AG04450 (cell line): Measurements from ENCODE around the gene ERI2. TPM values are rescaled to one million over a fixed set of nuclear protein-coding genes. Genes with fewer than 3 reads are reported as not detected.

ENCODE experiments used
- CTCF ChIA-PET: fragments of 300-600, 350-600 bp; formaldehyde crosslinking; extraction: SDS; loops from one replicate; lab custom pipeline; 2022; ENCODE audit warnings: antibody characterized with exemption, inconsistent platforms; lab: Charles Lee
- POLR2A ChIA-PET: fragments of 350-600 bp; formaldehyde crosslinking; extraction: SDS; loops from one replicate; lab custom pipeline; 2021; ENCODE audit warnings: antibody characterized with exemption, inconsistent platforms; lab: Yijun Ruan, JAX
- DNase-seq: peaks from one replicate; pipeline ENCODE4 v3.0.0-alpha.2; 2011; ENCODE audit warnings: low read depth, low spot score
- H3K27ac ChIP-seq: one replicate; pipeline ENCODE4 v1.5.1; 2012; ENCODE audit warnings: low read depth, low read length, control low read depth
- H3K27me3 ChIP-seq: one replicate; pipeline ENCODE4 v1.6.0; 2012; ENCODE audit warnings: low read length; ENCODE audit not compliant: control insufficient read depth, insufficient read depth
- H3K4me3 ChIP-seq: 2 replicates; pipeline ENCODE4 v1.5.1; 2011; ENCODE audit warnings: mild to moderate bottlenecking, low read depth, low read length, control low read depth
- H3K9me3 ChIP-seq: 2 replicates; pipeline ENCODE4 v1.5.1; 2012; ENCODE audit warnings: low read length; ENCODE audit not compliant: control insufficient read depth, insufficient read depth
- polyA plus RNA-seq: library from polyadenylated mRNA; depleted of rRNA; stranded (reverse); fragments of >200 nt; gene quantifications from 2 replicates; pipeline ENCODE4 v1.2.3, GENCODE V29; 2011
- TF ChIP-seq, protein P1 (sequence below): IDR thresholded peaks from 2 replicates; pipeline ENCODE4 v1.5.1; 2011; ENCODE audit warnings: low read depth, low read length, control low read depth, inconsistent platforms

ERI2 gene
- polyA plus RNA-seq, 1 experiment: 14.8 TPM

- Histone ChIP-seq H3K27ac (no peak overlapping the region), H3K27me3 (no peaks in the 10 kb centered on the region), H3K9me3 (no peaks in the 10 kb centered on the region), H3K4me3 (no peak overlapping the region)
- DNase-seq: no peak
- ChIA-PET CTCF (interaction anchor here (1.9 kb wide), 1 partner anchor 9 kb away, joined by 12 read pairs; no protein-coding TSS in a partner anchor), POLR2A (no interaction called here)
- TF ChIP-seq, protein P1, sequence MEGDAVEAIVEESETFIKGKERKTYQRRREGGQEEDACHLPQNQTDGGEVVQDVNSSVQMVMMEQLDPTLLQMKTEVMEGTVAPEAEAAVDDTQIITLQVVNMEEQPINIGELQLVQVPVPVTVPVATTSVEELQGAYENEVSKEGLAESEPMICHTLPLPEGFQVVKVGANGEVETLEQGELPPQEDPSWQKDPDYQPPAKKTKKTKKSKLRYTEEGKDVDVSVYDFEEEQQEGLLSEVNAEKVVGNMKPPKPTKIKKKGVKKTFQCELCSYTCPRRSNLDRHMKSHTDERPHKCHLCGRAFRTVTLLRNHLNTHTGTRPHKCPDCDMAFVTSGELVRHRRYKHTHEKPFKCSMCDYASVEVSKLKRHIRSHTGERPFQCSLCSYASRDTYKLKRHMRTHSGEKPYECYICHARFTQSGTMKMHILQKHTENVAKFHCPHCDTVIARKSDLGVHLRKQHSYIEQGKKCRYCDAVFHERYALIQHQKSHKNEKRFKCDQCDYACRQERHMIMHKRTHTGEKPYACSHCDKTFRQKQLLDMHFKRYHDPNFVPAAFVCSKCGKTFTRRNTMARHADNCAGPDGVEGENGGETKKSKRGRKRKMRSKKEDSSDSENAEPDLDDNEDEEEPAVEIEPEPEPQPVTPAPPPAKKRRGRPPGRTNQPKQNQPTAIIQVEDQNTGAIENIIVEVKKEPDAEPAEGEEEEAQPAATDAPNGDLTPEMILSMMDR: no peak
Measured at GRCh38 chr16:20784204-20784603, 22.1 kb downstream of the ERI2 start.

GRCh38 chr16:20782470-20782869 is 23.8 kb downstream of the ERI2 start:
- TF ChIP-seq, protein P1: no peak
- POLR2A ChIA-PET: no interaction called here
- Histone ChIP-seq H3K27me3 (no peaks in the 10 kb centered on the region), H3K9me3 (no peaks in the 10 kb centered on the region), H3K4me3 (no peak overlapping the region), H3K27ac (no peak overlapping the region)
- CTCF ChIA-PET: no interaction called here
- DNase-seq: no peak

- H3K27me3 ChIP-seq: no peaks in the 10 kb centered on the region
Measured at GRCh38 chr16:20781697-20782096, 24.6 kb downstream of the ERI2 start.

DNA sequence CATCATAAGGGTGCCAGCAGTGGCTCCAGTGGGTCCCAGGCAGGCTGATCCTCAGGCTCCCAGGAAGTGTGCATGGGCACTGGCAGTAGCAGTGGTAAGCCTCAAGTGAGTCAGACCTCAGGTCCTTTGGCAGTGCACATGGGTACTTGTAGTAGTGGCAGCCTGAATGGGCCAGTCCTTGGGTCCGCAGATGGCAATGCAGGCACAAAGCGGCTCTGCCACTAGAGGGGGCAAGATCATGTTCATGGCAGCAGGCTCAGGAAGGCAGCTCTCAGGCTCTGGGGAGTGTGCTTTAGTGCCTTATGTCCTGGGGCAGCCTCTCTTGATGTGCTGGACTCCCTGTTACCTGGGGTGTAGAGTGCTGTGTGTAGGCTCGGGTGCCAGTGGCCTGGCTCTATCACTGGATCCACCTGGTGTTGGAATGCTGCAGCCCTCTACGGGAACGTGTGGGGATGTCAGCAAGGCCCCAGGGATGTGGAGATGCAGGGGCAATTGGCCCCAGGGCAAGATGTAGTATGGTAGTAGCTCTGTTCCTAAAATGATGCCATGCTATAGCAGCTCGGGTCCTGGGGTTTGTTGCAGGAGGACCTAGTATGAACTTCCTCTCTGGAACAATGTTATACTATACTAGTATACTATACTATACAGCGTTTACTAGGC is 31.4 kb downstream of the ERI2 start:
- ChIA-PET POLR2A (interaction anchor here (0.5 kb wide), 1 partner anchor 96 kb away, joined by 3 read pairs; no protein-coding TSS in a partner anchor), CTCF (interaction anchor here (0.6 to 2.6 kb wide), 10 partner anchors 8 to 866 kb away, joined by 3 to 19 read pairs (median 4); partner anchors contain the start of genes ACSM3 and THUMPD1)
- no peak overlapping the region for H3K27ac ChIP-seq

More at GRCh38 chr16:20781697-20782096, 24.6 kb downstream of the ERI2 start:
- DNase-seq: no peak
- Histone ChIP-seq H3K9me3 (no peaks in the 10 kb centered on the region), H3K27ac (no peak overlapping the region), H3K4me3 (no peak overlapping the region)
- ChIA-PET CTCF (no interaction called here), POLR2A (no interaction called here)
- TF ChIP-seq, protein P1: no peak

DNA sequence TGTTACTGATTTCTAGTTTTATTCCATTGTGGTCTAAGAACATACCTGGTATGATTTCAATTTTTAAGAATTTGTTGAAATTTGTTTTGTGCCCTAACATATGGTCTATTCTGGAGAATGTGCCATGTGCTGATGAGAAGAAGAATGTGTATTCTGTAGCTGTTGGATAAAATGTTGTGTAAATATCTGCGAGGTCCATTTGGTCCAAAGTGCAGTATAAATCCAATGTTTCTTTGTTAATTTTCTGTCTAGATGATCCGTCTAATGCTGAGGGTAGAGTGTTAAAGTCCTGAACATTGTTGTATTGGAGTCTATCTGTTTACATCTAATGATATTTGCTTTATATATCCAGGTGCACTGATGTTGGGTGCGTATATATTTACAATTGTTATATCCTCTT is 32.6 kb downstream of the ERI2 start:
- TF ChIP-seq, protein P1: no peak
- Histone ChIP-seq H3K27ac (no peak overlapping the region), H3K27me3 (peaks cover 3% of the 10 kb centered on the region), H3K9me3 (no peaks in the 10 kb centered on the region), H3K4me3 (no peak overlapping the region)
- POLR2A ChIA-PET: no interaction called here
- DNase-seq: no peak
- CTCF ChIA-PET: interaction anchor here (0.6 to 2.6 kb wide), 4 partner anchors 9 to 186 kb away, joined by 3 to 19 read pairs (median 5); partner anchors contain the start of gene ACSM3

More for the DNA sequence above, 31.4 kb downstream of the ERI2 start:
- H3K4me3 ChIP-seq: no peak overlapping the region
- no peaks in the 10 kb centered on the region for H3K27me3 ChIP-seq
- no peaks in the 10 kb centered on the region for H3K9me3 ChIP-seq
- TF ChIP-seq, protein P1: peak; percentile 72
- DNase-seq: peak; percentile 6
